Activated T-helper 9 cell treated with anti-CD3 and anti-CD28 coated beads, Interleukin-2, amount 50 U/mL, for 16 hours (primary cell): ENCODE measurements around the gene CCDC92.
A peak's percentile ranks its signal among the peaks of the same experiment; 100 is the strongest.

Source experiments
- DNase-seq: peaks from one replicate; pipeline ENCODE4 v3.0.0-alpha.2; 2020; ENCODE audit warnings: low read depth

CCDC92 gene

GRCh38 chr12:124002021-124002644, 29.5 kb upstream of the CCDC92 start:
- DNase-seq: no peak

- DNase-seq: no peak
These were observed 28.7 kb upstream of the CCDC92 start for GRCh38 chr12:124001343-124001742.

GRCh38 chr12:124000111-124000510, 27.5 kb upstream of the CCDC92 start:
- no peak for DNase-seq

GRCh38 chr12:123998991-123999359, 26.3 kb upstream of the CCDC92 start:
- no peak for DNase-seq

GRCh38 chr12:123998344-123998990, 25.8 kb upstream of the CCDC92 start:
- DNase-seq: no peak

GRCh38 chr12:123997908-123998307, 25.3 kb upstream of the CCDC92 start:
- DNase-seq: no peak

- no peak for DNase-seq
These were observed 24.6 kb upstream of the CCDC92 start for GRCh38 chr12:123997033-123997822.

- DNase-seq: no peak
These were observed 23.9 kb upstream of the CCDC92 start for GRCh38 chr12:123996581-123996980.

GRCh38 chr12:123995023-123995748, 22.6 kb upstream of the CCDC92 start:
- DNase-seq: no peak

- no peak for DNase-seq
These were observed 19.6 kb upstream of the CCDC92 start for GRCh38 chr12:123992118-123992825.

GRCh38 chr12:123991372-123991951, 18.8 kb upstream of the CCDC92 start:
- DNase-seq: no peak

GRCh38 chr12:123990511-123990910, 17.9 kb upstream of the CCDC92 start:
- no peak for DNase-seq

- DNase-seq: no peak
These were observed 17.1 kb upstream of the CCDC92 start for GRCh38 chr12:123989753-123990152.

GRCh38 chr12:123989168-123989567, 16.5 kb upstream of the CCDC92 start:
- DNase-seq: no peak

GRCh38 chr12:123987022-123987421, 14.4 kb upstream of the CCDC92 start:
- DNase-seq: no peak

- no peak for DNase-seq
These were observed 13.8 kb upstream of the CCDC92 start for GRCh38 chr12:123986374-123986965.

- DNase-seq: no peak
These were observed 12.3 kb upstream of the CCDC92 start for GRCh38 chr12:123984903-123985302.

GRCh38 chr12:123983822-123984485, 11.3 kb upstream of the CCDC92 start:
- peak; percentile 5 for DNase-seq

- no peak for DNase-seq
These were observed 9.6 kb upstream of the CCDC92 start for GRCh38 chr12:123982269-123982668.

- no peak for DNase-seq
These were observed 6.9 kb upstream of the CCDC92 start for GRCh38 chr12:123979566-123979965.
